HG03175 (cell line): ENCODE data around the gene OR2T11.
"Not testable (repeated sequence)": the region's sequence is repeated elsewhere in the genome, so short reads cannot be mapped to it uniquely, and the experiment has no call there.

ENCODE experiments used
- ATAC-seq: cut with Tn5 transposase; IDR thresholded peaks from one replicate; pipeline ENCODE4 v1.9.1; 2021; ENCODE audit warnings: mild to moderate bottlenecking, moderate library complexity; ENCODE audit not compliant: unreplicated experiment

The OR2T11 gene

GRCh38 chr1:248621770-248622169, 13.1 kb downstream of the OR2T11 start:
- ATAC-seq = no peak

- ATAC-seq = no peak
These were observed 16.0 kb downstream of the OR2T11 start for GRCh38 chr1:248618878-248619277.

- no peak for ATAC-seq
These were observed 16.8 kb downstream of the OR2T11 start for GRCh38 chr1:248618119-248618518.

- no peak for ATAC-seq
These were observed 21.1 kb downstream of the OR2T11 start for GRCh38 chr1:248613742-248614141.

GRCh38 chr1:248611883-248612414, 22.9 kb downstream of the OR2T11 start:
- ATAC-seq = no peak

- ATAC-seq = no peak
These were observed 24.6 kb downstream of the OR2T11 start for GRCh38 chr1:248610301-248610700.

- ATAC-seq = no peak
These were observed 35.5 kb downstream of the OR2T11 start for GRCh38 chr1:248599396-248599795.

- no peak for ATAC-seq
These were observed 37.3 kb downstream of the OR2T11 start, which contains the start of gene OR2T10 for GRCh38 chr1:248597589-248597988. Gene OR2T10 (minus strand): TSS chr1:248597700. CDS start chr1:248593768, 3,932 bp downstream.

GRCh38 chr1:248596615-248597014, 38.3 kb downstream of the OR2T11 start:
- no peak for ATAC-seq

- ATAC-seq = no peak
These were observed 41.7 kb downstream of the OR2T11 start for GRCh38 chr1:248593226-248593625.

- ATAC-seq = no peak
These were observed 42.2 kb downstream of the OR2T11 start for GRCh38 chr1:248592655-248593054.

- no peak for ATAC-seq
These were observed 44.8 kb downstream of the OR2T11 start for GRCh38 chr1:248590055-248590454.

DNA sequence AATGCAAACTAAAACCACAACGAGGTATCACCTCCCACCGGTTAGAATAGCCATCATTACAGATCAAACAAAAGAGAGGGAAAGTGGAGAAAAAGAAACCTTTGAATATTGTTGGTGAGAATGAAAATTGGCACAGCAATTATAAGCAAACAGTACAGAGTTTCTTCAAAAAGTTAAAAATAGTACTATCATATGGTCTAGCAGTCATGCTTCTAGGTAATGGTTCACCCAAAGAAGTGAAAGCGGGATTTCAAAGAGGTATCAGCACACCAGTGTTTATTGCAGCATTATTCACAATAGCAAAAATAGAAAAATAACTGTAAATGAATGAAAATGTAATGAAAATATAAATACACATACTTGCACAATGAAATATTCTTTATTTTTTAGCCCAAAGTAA, 45.6 kb downstream of the OR2T11 start:
- no peak for ATAC-seq

DNA sequence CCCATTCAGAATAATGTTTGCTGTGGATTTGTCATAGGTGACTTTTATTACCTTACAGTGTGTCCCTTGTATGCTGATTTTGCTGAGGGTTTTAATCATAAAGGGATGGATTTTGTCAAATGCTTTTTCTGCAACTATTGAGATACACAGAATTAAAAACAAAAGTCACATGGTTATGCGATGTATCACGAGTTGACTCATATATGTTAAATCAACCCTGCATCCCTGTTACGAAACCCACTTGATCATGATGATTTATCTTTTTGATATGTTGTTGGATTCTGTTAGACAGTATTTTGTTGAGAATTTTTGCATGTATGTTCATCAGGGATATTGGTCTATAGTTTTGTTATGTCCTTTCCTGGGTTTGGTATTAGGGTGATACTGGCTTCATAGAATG, 49.6 kb downstream of the OR2T11 start:
- no peak for ATAC-seq

DNA sequence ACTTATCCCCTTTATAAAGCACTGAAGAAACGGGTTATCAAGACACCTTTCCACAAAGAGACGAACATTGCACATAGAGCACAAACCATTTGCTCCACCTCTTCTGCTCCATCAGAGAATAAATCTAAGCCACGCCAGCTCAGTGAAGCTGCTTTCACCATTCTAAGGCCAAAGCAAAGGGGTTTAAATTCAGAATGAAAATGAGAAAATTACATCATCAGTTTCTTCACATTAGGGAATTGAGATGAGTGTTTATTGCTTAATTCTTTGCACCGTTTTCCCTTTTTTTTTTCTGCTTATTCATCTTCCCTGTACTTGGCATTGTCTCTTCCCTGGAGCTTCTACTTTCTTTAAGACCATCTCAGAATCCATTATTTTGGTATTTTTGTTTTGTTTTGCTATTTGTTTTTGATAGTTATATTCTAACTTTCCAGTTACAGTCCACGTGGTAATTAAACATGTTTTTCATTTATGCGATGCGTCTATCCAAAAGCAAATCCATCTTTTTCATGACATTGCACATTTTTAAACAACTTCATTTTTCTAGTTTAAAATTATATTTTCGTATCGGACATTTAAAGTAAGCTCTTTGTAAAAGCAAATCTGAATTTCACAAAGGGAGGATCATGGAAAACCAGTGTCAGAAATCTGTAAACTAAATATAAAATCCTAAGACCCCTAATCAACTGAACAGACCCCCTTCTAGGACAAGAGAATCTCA, 58.5 kb downstream of the OR2T11 start:
- ATAC-seq = no peak

DNA sequence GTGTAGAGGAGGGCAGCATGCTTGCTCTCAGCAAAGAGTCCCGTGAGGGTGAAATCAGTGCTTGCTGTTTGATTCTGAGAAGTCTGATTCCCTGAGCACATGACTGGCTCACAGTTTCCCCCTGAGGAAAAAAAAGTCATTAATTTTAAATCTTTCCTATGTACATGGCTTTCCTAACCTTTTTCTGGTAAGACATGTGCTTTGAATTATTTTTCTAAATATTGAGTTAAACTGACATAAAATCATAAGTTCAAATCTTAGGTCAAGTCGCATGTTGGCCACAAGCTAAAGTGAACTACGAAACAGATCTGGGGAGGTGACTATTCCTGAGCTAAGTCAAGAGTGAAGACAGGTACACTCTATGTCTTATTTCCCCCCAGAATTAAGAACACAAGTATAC, 60.2 kb downstream of the OR2T11 start, which contains the start of gene OR2T34:
Gene OR2T34 (minus strand): TSS at position 101 of the 400 bp plus-strand sequence. CDS start 0 bp downstream, at position 101.
- not testable (repeated sequence) for ATAC-seq

- ATAC-seq = not testable (repeated sequence)
These were observed 61.0 kb downstream of the OR2T11 start for GRCh38 chr1:248573856-248574255.
